ENCODE measurements around the gene CDCP2.

- TF ChIP-seq CTCF (IDR thresholded peaks at IDR 0.05) (no peak), POLR2AphosphoS5 (IDR thresholded peaks at IDR 0.05) (no peak), POLR2A (IDR thresholded peaks at IDR 0.05) (no peak)
Observed at GRCh38 chr1:54108156-54108555, 44.6 kb downstream of the CDCP2 start.

Measured in prostate gland (tissue), 2 donors.